Thyroid gland (tissue), 4 donors: ENCODE data around the gene ESPN. TPM values are rescaled to one million over a fixed set of nuclear protein-coding genes. Genes with fewer than 3 reads are reported as not detected.
A peak's percentile ranks its signal among the peaks of the same experiment; 100 is the strongest.

ENCODE experiments used
- DNase-seq, 2 donors: peaks; one replicate each; pipeline ENCODE4 v3.0.0-alpha.2; 2019
- H3K27ac ChIP-seq, 3 donors: fragments of 200-600 bp; sonication (generic); 1 replicate in 2 of 3; 2 replicates in 1 of 3; pipeline ENCODE4 v1.5.1; 2016 to 2019; ENCODE audit warnings: mild to moderate bottlenecking in 1 of 3, moderate library complexity in 1 of 3
- H3K27me3 ChIP-seq: fragments of 200-600 bp; sonication (generic); one replicate; pipeline ENCODE4 v1.5.1; 2019
- H3K36me3 ChIP-seq, 2 donors: fragments of 200-600 bp; sonication (generic); one replicate each; pipeline ENCODE4 v1.5.1; 2016 to 2019
- H3K4me1 ChIP-seq, 2 donors: fragments of 200-600 bp; sonication (generic); one replicate each; pipeline ENCODE4 v1.5.1; 2017 to 2019
- H3K4me3 ChIP-seq, 3 donors: fragments of 200-600 bp; sonication (generic); replicated peaks in 1 of 3; 1 replicate in 2 of 3; 2 replicates in 1 of 3; pipeline ENCODE4 v1.5.1; 2016; ENCODE audit warnings: mild to moderate bottlenecking in 1 of 3
- H3K9me3 ChIP-seq: fragments of 200-600 bp; sonication (generic); one replicate; pipeline ENCODE4 v1.5.1; 2017
- CTCF ChIP-seq, 6 experiments: fragments of 200-600 bp in 3 of 6; fragments of 450-650 bp in 3 of 6; sonication (generic) in 3 of 6; IDR thresholded peaks; one replicate each; pipeline ENCODE4 v1.5.1; 2016 to 2019; ENCODE audit warnings: antibody characterized with exemption in 6 of 6, mild to moderate bottlenecking in 2 of 6, inconsistent platforms in 1 of 6, moderate library complexity in 1 of 6
- POLR2A ChIP-seq, 2 donors: fragments of 450-650 bp; IDR thresholded peaks; one replicate each; pipeline ENCODE4 v1.6.1; 2017; ENCODE audit warnings: antibody characterized with exemption in 2 of 2, mild to moderate bottlenecking in 2 of 2, moderate library complexity in 1 of 2
- WGBS, 2 donors: methylation state at CpG; one replicate each; pipeline ENCODE4 v1.1.5; 2017; 5-methylcytosine and 5-hydroxymethylcytosine counted together
- intact Hi-C: fragments of 100-400 bp; cut with DNase I; formaldehyde crosslinking; loops from one replicate; pipeline ENCODE4 v1.15.1; 2023
- total RNA-seq, 4 donors: library from RNA; depleted of rRNA; stranded (reverse); fragments of >200 nt; gene quantifications; one replicate each; pipeline ENCODE4 v1.2.3, GENCODE V29; 2016

ESPN gene
- total RNA-seq, 4 donors from 2014 or later, result 0.67 to 5.2 TPM; not detected in 2

- H3K27ac ChIP-seq, result peak overlapping the region in 1 of 3 donors; percentile 5
- 72 to 75% methylated on average over 10 of the region's 10 CpGs for WGBS, 2 donors
- TF ChIP-seq CTCF (IDR thresholded peaks at IDR 0.05), result no peak
- TF ChIP-seq POLR2A (IDR thresholded peaks at IDR 0.05), result no peak
Observed at GRCh38 chr1:6501279-6501813, 76.8 kb downstream of the ESPN start.

GRCh38 chr1:6502000-6502891, 77.7 kb downstream of the ESPN start:
- DNase-seq, result peak in 1 of 2 donors; percentile 42

More at GRCh38 chr1:6501279-6501813, 76.8 kb downstream of the ESPN start:
- Histone ChIP-seq H3K4me1 (peaks cover 10 to 40% of the 10 kb centered on the region in 2 donors), H3K27me3 (no peaks in the 10 kb centered on the region), H3K9me3 (no peaks in the 10 kb centered on the region), H3K36me3 (no peaks in the 10 kb centered on the region), H3K4me3 (no peak overlapping the region)
- no peak for DNase-seq
- intact Hi-C loops, result no loop called here

GRCh38 chr1:6503884-6504602, 79.5 kb downstream of the ESPN start:
- 85 to 88% methylated on average over 12 to 14 of the region's 20 CpGs for WGBS, 2 donors
- no peak overlapping the region for H3K27ac ChIP-seq
- no peaks in the 10 kb centered on the region for H3K36me3 ChIP-seq
- intact Hi-C loops, result no loop called here
- H3K9me3 ChIP-seq, result no peaks in the 10 kb centered on the region
- H3K27me3 ChIP-seq, result no peaks in the 10 kb centered on the region
- TF ChIP-seq CTCF (IDR thresholded peaks at IDR 0.05), result no peak
- TF ChIP-seq POLR2A (IDR thresholded peaks at IDR 0.05), result no peak
- H3K4me1 ChIP-seq, result peaks cover 0 to 21% of the 10 kb centered on the region in 2 donors
- H3K4me3 ChIP-seq, result no peak overlapping the region
- no peak for DNase-seq

More at GRCh38 chr1:6502000-6502891, 77.7 kb downstream of the ESPN start:
- no peaks in the 10 kb centered on the region for H3K36me3 ChIP-seq
- TF ChIP-seq CTCF (IDR thresholded peaks at IDR 0.05), result no peak
- H3K9me3 ChIP-seq, result no peaks in the 10 kb centered on the region
- H3K4me3 ChIP-seq, result no peak overlapping the region
- no peak overlapping the region for H3K27ac ChIP-seq
- intact Hi-C loops, result no loop called here
- peaks cover 4 to 33% of the 10 kb centered on the region in 2 donors for H3K4me1 ChIP-seq
- H3K27me3 ChIP-seq, result no peaks in the 10 kb centered on the region
- WGBS, 2 donors, result 63 to 66% methylated on average over 20 to 27 of the region's 31 CpGs

GRCh38 chr1:6504887-6505286, 80.3 kb downstream of the ESPN start:
- H3K4me1 ChIP-seq, result peaks cover 0 to 21% of the 10 kb centered on the region in 2 donors
- H3K27ac ChIP-seq, result no peak overlapping the region
- H3K27me3 ChIP-seq, result no peaks in the 10 kb centered on the region
- intact Hi-C loops, result no loop called here
- no peaks in the 10 kb centered on the region for H3K9me3 ChIP-seq
- 90 to 93% methylated on average over 6 to 15 of the region's 15 CpGs for WGBS, 2 donors
- DNase-seq, result no peak
- H3K36me3 ChIP-seq, result no peaks in the 10 kb centered on the region
- TF ChIP-seq POLR2A (IDR thresholded peaks at IDR 0.05) (no peak), CTCF (IDR thresholded peaks at IDR 0.05) (no peak)
- H3K4me3 ChIP-seq, result no peak overlapping the region
